ENCODE data around the gene MAP7.
"Not testable (repeated sequence)": the region's sequence is repeated elsewhere in the genome, so short reads cannot be mapped to it uniquely, and the experiment has no call there.

Gene MAP7

GRCh38 chr6:136550330-136551071, at the start of gene MAP7:
Gene MAP7, minus strand, starts transcription at chr6:136550422. Its CDS starts 14 bp downstream, at chr6:136550408.
- peak; percentile 75 for DNase-seq

DNA sequence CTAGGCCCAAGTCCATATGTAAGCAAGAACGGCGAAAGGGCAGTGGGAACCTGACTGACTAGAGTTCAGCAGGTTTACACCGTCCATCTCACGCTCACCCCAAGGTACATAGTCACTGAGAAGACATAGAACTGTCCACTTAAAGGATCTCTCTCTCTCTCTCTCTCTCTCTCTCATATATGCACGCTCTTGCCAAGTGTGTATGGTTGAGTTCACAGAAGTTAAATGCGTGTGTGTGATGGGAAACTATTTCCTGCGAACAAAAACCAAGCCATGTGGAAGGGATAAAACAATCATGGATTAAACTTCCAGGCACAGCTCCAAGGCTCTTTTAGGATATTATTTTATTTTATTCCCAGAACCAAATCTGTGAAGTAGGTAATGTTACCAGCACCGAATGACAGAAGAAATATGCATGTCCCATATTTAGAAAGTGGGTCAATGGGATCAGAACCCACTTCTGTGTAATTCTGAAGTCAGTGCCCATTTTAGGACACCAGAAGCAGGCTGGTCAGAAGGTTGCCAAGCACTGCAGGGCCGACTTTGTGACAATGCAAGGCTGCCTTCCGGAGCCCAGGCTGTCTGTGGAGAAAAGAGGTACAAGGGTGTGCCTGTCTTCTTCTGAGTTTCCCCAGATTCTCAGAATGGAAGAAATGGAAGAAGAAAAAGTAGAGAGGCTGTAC, 49.2 kb upstream of the MAP7 start:
- no peak for DNase-seq

- DNase-seq: no peak
These were observed 47.8 kb upstream of the MAP7 start for GRCh38 chr6:136598048-136598447.

DNA sequence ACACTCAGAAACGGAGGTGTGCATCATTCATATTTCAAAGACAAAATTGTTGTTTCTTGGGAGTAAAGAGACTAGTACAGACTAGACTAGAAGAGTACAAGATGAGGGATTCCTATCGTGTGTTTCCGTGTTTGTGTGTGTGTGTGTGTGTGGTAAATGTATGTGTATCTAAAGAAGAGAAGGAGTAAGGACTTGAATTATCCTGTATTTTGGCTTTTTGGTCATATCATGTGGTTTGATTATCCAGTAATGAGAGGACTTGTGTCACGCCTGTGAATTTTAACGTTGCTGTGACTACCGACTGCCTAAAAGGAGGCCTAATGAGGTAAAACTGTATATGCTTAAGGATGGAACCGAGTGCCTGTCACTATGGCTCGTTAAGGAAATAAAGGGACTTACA, 44.4 kb upstream of the MAP7 start:
- DNase-seq: no peak

- DNase-seq: peak; percentile 70
These were observed 43.7 kb upstream of the MAP7 start for GRCh38 chr6:136593748-136594490.

GRCh38 chr6:136592930-136593673, 42.9 kb upstream of the MAP7 start:
- DNase-seq: no peak

DNA sequence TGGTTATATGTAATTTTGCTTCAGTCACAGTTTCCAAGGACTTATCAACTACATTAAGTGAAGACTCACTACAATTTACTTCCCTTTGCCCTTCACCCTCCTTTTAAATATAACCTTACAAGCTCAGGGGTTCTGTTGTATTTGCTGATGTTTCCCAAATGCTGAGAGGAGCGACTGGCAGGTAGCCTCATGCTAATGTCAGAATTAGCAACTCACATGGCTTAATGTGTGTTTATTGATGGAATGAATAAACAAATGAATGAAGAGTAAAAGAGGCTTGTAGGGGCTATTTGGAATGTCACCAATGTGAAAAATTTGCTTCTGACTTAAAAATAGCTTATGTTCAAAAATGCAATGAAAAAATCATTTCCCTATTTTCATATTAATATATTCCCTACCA, 41.4 kb upstream of the MAP7 start:
- no peak for DNase-seq

GRCh38 chr6:136590846-136591245, 40.6 kb upstream of the MAP7 start:
- not testable (repeated sequence) for DNase-seq

GRCh38 chr6:136587527-136587926, 37.3 kb upstream of the MAP7 start:
- DNase-seq: no peak

DNA sequence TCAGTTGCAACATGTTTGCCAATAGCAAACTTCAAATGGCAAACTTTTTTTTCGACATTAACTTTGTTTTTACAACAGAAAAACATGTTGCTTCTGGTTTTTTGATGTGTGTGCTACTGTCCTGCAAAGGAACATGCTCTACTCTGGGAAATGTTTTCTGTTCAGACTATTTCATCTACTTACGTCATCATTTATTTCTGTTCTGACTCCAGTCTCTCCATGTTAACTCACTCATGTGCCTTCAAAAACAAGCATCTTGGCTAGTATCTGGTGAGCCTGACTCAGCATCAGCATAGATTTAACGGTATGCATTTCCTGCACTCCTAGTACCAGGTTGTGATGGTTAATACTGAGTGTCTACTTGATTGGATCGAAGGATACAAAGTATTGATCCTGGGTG, 36.1 kb upstream of the MAP7 start:
- no peak for DNase-seq

GRCh38 chr6:136585523-136585922, 35.3 kb upstream of the MAP7 start:
- not testable (repeated sequence) for DNase-seq

DNA sequence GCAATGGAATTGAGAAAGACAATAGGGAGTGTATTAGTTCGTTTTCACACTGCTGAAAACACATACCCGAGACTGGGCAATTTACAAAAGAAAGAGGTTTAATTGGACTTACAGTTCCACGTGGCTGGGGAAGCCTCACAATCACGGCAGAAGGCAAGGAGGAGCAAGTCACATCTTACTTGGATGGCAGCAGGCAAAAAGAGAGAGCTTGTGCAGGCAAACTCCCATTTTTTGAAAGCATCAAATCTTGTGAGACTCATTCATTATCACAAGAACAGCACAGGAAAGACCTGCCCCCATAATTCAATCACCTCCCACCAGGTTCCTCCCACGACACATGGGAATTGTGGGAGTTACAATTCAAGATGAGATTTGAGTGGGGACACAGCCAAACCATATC, 34.1 kb upstream of the MAP7 start:
- not testable (repeated sequence) for DNase-seq

GRCh38 chr6:136582711-136583471, 32.7 kb upstream of the MAP7 start:
- peak; percentile 19 for DNase-seq

DNA sequence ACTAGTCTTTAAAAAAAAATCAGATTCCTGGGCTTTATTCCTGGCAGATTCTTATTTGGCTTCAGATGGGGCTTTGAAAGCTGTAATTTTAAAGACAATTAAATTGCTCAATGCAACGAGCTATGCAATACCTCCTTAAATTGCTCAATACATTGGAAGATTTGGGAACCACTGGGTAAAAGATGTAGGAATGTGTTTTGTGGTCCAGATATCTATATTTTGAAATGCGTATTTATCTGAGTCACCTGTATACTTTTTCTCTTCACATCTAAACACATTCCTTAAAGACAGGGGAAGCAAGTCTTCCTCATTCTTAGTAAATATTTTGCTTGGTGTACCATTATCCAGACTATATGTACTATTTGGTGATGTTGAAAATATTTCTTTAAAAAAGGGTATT, 29.6 kb upstream of the MAP7 start:
- DNase-seq: no peak

GRCh38 chr6:136576821-136577220, 26.6 kb upstream of the MAP7 start:
- DNase-seq: no peak

GRCh38 chr6:136571496-136571895, 21.3 kb upstream of the MAP7 start:
- DNase-seq: no peak

GRCh38 chr6:136571065-136571464, 20.8 kb upstream of the MAP7 start:
- DNase-seq: no peak

DNA sequence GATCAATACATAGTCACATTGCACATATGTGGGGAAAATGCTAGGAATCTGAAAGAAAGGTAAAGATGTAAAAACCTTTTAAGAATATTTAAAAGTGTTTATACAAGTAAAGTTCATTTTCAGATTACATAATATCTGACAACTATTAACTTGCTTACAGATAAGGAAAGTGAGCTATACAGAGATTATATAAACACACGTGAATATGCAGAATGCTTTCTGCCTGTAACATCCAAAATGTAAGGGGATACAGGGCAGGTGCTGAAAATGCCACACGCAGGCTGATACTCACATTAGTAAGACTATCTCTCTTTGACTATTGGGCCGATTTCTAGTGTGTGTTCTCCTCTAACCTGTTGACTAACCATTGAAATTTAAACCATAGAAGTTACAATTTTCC, 17.9 kb upstream of the MAP7 start:
- no peak for DNase-seq

- no peak for DNase-seq
These were observed 17.5 kb upstream of the MAP7 start for GRCh38 chr6:136567688-136568087.

DNA sequence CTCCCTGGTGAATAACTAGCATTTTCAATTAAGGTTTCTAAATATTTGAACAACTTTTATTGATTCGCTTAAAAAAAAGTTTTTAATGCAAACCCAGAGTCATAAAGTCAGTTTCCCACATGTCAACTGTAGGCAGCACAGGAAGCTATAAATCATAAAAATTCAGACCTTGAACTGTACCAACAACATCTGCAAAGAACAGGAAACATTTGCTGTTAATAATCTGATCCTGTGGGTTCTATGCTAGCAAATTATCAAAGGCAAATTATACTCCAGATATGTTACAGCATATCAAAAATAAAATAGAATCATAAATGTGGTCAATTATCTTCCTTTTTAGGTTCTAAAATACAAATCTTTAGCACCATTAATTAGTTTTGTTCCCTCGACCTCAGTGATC, 16.6 kb upstream of the MAP7 start:
- no peak for DNase-seq

- no peak for DNase-seq
These were observed 15.8 kb upstream of the MAP7 start for GRCh38 chr6:136566007-136566487.

DNA sequence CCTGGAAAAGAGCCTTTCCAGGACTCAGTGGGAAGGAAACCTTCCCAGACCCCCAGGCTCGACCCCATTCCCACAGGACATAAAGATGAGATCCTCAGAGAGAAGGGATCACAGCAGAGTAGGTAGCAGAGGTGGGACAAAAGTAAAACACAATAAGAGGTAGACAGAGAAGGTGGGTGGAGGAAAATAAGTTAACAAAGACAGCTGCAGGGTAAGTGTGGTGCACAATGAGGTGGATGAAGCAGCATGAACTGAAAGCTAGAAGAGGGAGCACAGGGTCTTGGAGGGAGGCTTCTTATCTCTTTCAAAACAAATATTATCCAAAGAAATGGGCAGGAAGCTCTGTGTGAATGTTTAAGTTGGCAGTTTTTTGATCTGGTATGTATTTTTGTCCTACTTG, 14.0 kb upstream of the MAP7 start:
- DNase-seq: no peak

All from CD4-positive, alpha-beta T cell treated with Interleukin-21 for 1 hour (primary cell).